T follicular helper cell (primary cell): ENCODE measurements around the gene SEC23A.
"Not testable (repeated sequence)": the region's sequence is repeated elsewhere in the genome, so short reads cannot be mapped to it uniquely, and the experiment has no call there.

ENCODE experiments used
- DNase-seq: peaks from one replicate; pipeline ENCODE4 v3.0.0-alpha.2; 2020; ENCODE audit warnings: low read depth
- total RNA-seq, 2 experiments: gene quantifications; one replicate each; lab custom pipeline; 2026; lab: John Stamatoyannopoulos, UW

The SEC23A gene
- 91.7 to 107 reads per million in 2 experiments for total RNA-seq

GRCh38 chr14:39102969-39103957, at the start of gene SEC23A:
SEC23A (minus strand) TSS chr14:39103235; CDS start chr14:39096118, 7,117 bp downstream.
- DNase-seq = peak; percentile 74

GRCh38 chr14:39145266-39145966, 42.4 kb upstream of the SEC23A start:
- DNase-seq = no peak

- not testable (repeated sequence) for DNase-seq
Observed at GRCh38 chr14:39143226-39143625, 40.2 kb upstream of the SEC23A start.

- not testable (repeated sequence) for DNase-seq
Observed at GRCh38 chr14:39141623-39142022, 38.6 kb upstream of the SEC23A start.

GRCh38 chr14:39140170-39140569, 37.1 kb upstream of the SEC23A start:
- DNase-seq = no peak

- no peak for DNase-seq
Observed at GRCh38 chr14:39138440-39138839, 35.4 kb upstream of the SEC23A start.

- DNase-seq = not testable (repeated sequence)
Observed at GRCh38 chr14:39137835-39138234, 34.8 kb upstream of the SEC23A start.

- no peak for DNase-seq
Observed at GRCh38 chr14:39122330-39123138, 19.5 kb upstream of the SEC23A start.

- DNase-seq = peak; percentile 90
Observed at GRCh38 chr14:39114073-39114838, 11.2 kb upstream of the SEC23A start, which contains the start of gene GEMIN2. GEMIN2 (plus strand) TSS chr14:39114323; CDS start chr14:39114339, 16 bp downstream.

GRCh38 chr14:39113685-39114072, 10.6 kb upstream of the SEC23A start:
- DNase-seq = no peak

- DNase-seq = no peak
Observed at GRCh38 chr14:39109893-39110715, 7.1 kb upstream of the SEC23A start.

- DNase-seq = no peak
Observed at GRCh38 chr14:39108791-39109190, 5.8 kb upstream of the SEC23A start.

- DNase-seq = no peak
Observed at GRCh38 chr14:39107591-39107996, 4.6 kb upstream of the SEC23A start.

- DNase-seq = not testable (repeated sequence)
Observed at GRCh38 chr14:39104078-39104801, 1.2 kb upstream of the SEC23A start.

GRCh38 chr14:39102265-39102968, 618 bp downstream of the SEC23A start:
- no peak for DNase-seq

- DNase-seq = no peak
Observed at GRCh38 chr14:39099748-39100147, 3.3 kb downstream of the SEC23A start.

- DNase-seq = not testable (repeated sequence)
Observed at GRCh38 chr14:39099215-39099614, 3.8 kb downstream of the SEC23A start.

- no peak for DNase-seq
Observed at GRCh38 chr14:39097159-39097558, 5.9 kb downstream of the SEC23A start.

- no peak for DNase-seq
Observed at GRCh38 chr14:39094515-39094914, 8.5 kb downstream of the SEC23A start.
